ENCODE data around the gene PTPRN2.

PTPRN2 gene

GRCh38 chr7:157853076-157853788, 734.4 kb downstream of the PTPRN2 start:
- TF ChIP-seq GATA3 (IDR thresholded peaks at IDR 0.05; ENCODE audit: low read depth, low read length) (no peak), GATA2 (IDR thresholded peaks at IDR 0.05; ENCODE audit: low read depth, low read length) (no peak)

GRCh38 chr7:157851501-157852067, 736.0 kb downstream of the PTPRN2 start:
- TF ChIP-seq GATA2 (IDR thresholded peaks at IDR 0.05; ENCODE audit: low read depth, low read length) (no peak), GATA3 (IDR thresholded peaks at IDR 0.05; ENCODE audit: low read depth, low read length) (no peak)

DNA sequence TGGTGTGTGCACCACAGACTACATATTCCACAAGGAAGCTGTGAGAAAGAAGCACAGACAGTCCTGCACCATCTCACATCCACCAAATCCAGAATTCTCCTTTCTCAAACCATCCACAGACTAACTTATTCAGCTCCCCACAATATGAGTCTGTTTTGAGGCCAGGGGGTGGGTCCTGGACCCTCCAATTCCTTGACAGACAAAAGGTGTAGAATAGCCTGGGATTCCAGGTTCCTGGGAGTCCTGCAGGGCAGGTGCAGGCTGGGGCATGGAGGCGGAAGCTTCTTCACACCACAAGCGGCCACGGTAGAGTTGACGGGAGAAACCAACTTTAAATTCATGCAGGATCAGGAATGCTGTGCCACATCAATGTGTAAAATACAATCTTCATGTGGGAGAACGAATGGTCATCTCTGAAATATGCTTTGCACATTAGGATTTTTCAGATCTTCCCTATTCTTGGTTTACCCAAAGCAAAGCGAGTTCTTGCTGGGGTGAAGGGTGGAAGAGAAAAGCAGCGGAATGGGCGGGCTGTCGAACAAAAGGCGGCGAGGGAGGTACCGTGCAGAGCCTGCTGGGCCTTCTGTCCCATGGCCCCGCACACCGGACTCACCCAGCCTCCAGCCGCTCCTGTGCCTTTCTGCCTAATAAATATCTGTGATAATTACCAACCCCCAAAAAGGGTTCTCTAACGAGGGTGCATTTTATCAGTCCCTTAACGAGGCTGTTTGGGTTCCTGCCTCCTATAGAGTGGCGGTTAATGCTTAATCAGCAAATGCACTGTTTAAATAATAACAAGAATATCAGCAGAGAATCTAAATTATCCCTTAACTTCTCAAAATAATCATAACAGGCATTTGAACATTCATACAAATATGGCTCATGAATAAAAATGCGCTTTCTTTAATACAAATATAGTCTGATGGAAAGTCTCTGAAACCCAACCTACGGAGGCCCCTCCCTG, 736.9 kb downstream of the PTPRN2 start:
- TF ChIP-seq GATA2 (IDR thresholded peaks at IDR 0.05; ENCODE audit: low read depth, low read length), result no peak
- no peak for TF ChIP-seq GATA3 (IDR thresholded peaks at IDR 0.05; ENCODE audit: low read depth, low read length)

DNA sequence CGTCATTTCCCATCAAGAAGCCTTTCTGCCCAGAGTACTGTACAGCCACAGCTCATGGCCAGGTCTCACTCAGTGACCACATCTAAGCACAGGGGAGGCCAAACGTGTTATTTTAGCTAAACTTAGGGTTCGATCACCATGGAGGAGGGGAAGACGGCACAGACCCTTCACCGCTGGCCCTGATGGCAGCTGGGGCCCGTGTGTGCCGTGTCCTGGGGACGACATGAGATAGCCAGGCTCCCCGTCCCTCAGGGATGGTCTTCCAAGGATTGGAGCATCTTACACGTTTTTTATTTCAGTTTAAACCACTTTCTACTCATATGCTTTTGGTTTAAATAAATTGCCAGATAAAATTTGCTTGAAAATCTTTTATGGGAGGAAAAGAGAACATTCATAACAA, 737.9 kb downstream of the PTPRN2 start:
- no peak for TF ChIP-seq GATA3 (IDR thresholded peaks at IDR 0.05; ENCODE audit: low read depth, low read length)
- no peak for TF ChIP-seq GATA2 (IDR thresholded peaks at IDR 0.05; ENCODE audit: low read depth, low read length)

DNA sequence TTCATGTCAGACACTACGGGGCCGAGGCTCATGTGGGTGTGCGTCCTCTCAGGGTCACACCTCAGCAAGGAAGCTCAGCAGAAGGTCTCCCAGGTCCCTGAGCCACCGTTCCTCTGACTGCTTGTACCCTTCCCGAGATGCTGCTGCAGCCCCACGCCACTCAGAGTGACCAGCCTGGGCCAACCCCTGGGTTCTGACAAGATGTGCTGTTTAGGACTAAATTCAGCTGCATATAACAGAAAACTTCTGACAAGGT, 738.4 kb downstream of the PTPRN2 start:
- TF ChIP-seq GATA3 (IDR thresholded peaks at IDR 0.05; ENCODE audit: low read depth, low read length) (no peak), GATA2 (IDR thresholded peaks at IDR 0.05; ENCODE audit: low read depth, low read length) (no peak)

- TF ChIP-seq GATA2 (IDR thresholded peaks at IDR 0.05; ENCODE audit: low read depth, low read length), result no peak
- no peak for TF ChIP-seq GATA3 (IDR thresholded peaks at IDR 0.05; ENCODE audit: low read depth, low read length)
These were observed 738.9 kb downstream of the PTPRN2 start for GRCh38 chr7:157848508-157849340.

DNA sequence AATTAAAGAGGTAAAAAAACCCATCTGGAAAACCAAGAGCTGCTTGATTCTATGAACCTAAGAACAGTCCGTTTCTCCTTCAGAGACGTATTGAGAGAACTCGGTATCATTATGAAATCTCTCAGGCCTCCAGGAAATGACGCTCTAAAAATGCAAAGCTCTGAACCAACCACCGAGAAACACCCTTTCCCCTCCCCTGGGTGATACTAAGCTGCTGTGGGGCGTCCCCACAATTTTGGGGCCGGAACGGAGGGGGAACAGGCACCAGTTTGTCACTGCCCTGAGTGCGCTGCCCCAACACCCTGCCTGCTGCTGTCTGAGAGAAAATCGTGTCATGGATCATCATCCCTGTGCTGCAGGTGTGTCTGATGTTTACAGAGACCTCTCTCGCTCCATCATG, 741.4 kb downstream of the PTPRN2 start:
- TF ChIP-seq GATA2 (IDR thresholded peaks at IDR 0.05; ENCODE audit: low read depth, low read length) (no peak), GATA3 (IDR thresholded peaks at IDR 0.05; ENCODE audit: low read depth, low read length) (no peak)

DNA sequence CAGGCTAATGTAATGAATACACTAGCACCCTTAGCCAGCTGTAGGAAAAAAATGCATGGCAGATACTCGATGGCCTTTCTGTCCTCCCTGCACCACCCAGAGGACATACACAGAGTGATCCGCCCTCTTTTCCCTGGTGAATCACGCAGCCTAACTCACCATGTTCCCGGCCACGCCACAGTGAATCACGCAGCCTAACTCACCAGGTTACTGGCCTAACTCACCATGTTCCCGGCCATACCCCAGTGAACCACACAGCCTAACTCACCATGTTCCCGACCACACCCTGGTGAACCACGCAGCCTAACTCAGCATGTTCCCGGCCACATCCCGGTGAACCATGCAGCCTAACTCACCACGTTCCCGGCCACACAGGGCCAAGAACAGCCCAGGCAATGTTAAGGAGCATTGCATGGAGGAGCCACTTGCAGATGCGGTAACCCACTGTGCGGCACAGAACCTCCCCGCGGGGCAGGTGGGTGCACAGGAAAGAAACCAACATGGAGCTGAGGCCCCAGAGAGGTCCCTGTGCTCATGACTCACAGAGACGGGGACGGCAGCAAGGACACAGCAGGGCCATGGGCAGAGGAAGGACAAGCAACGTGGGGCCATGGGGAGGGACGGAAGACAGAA, 742.3 kb downstream of the PTPRN2 start:
- TF ChIP-seq GATA2 (IDR thresholded peaks at IDR 0.05; ENCODE audit: low read depth, low read length) (no peak), GATA3 (IDR thresholded peaks at IDR 0.05; ENCODE audit: low read depth, low read length) (no peak)

- TF ChIP-seq GATA3 (IDR thresholded peaks at IDR 0.05; ENCODE audit: low read depth, low read length), result no peak
- TF ChIP-seq GATA2 (IDR thresholded peaks at IDR 0.05; ENCODE audit: low read depth, low read length), result no peak
These were observed 743.0 kb downstream of the PTPRN2 start for GRCh38 chr7:157844611-157845010.

DNA sequence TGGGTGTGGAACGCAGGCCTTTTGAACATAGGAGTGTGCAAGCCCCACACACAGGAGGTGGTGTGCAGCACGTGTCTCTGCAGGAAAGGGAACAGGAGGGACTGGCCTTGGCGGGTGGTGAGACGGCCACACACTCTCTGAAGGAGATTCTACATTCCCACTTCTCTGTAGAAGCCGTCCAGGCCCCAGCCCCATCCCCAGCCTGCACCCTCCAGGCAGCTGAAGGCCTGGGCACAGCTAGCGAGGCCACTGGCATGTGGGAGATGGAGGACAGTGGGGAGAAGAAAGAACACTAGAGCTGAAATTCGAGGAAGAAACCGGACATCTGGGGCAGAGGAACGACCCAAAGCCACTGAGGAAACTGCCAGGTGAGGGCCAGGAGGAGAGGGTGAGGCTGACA, 743.5 kb downstream of the PTPRN2 start:
- TF ChIP-seq GATA2 (IDR thresholded peaks at IDR 0.05; ENCODE audit: low read depth, low read length) (no peak), GATA3 (IDR thresholded peaks at IDR 0.05; ENCODE audit: low read depth, low read length) (no peak)

DNA sequence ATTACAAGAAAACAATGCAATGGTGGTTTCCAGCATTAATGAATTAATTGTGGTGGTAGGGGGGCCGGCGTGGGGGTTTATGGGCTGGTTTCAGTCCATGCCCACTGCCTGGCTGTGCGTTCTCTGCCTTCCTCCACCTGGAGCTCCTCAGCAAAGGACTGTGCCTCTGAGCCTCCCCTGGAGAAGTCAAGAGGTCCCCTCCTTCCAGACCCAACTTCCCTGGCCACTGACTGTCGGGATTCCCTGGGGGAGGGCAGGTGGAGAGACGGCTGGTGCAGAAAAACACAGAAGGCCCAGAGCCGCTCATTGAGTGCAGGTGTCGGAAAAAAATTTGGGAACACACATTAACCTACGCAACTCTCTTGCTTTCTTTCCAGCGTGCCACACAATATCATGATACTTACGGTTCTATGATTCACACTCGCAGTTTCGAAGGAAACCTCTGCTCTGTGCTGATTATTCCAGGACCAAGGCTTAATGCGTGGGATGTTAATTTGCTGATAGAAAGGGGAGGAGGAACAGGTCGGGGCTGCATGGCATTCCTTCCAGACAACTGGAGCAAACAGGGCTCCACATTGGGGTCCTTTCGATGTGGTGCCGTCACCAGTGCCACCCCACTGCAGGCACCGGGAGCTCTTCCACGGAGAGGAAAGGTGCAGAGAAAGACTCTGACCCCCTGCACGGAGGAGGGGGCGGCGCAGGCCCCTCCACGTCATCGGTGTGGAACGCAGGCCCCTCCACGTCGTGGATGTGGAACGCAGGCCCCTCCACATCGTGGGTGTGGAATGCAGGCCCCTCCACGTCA, 744.1 kb downstream of the PTPRN2 start:
- no peak for TF ChIP-seq GATA2 (IDR thresholded peaks at IDR 0.05; ENCODE audit: low read depth, low read length)
- no peak for TF ChIP-seq GATA3 (IDR thresholded peaks at IDR 0.05; ENCODE audit: low read depth, low read length)

DNA sequence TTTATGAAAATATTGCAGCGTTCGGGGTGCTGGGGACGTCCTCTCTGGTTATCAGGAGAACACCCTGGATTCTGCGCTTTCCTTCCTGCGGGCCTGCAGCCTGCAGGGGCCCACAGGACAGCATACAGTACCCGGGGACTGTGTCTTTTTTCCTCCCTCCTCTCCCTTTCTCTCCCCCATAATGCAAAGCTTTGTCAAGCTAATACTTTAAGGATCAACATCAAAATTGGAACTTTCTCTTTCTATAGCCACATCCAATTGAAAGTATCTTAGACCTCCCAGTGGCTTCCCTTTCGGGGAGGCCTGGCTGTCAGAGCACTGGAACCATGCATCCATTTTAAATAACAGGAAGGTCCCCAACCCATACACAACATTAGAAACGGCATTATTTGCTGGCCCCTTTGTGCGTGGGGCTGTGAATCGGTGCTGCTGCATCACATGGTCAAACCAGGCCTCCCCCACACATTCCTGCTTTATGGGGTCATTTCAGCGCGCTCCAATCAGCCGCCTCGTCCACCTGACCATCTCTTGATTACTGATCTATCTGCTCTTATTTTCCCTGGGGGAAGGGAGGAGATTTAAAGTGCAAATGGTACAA, 745.8 kb downstream of the PTPRN2 start:
- TF ChIP-seq GATA3 (IDR thresholded peaks at IDR 0.05; ENCODE audit: low read depth, low read length), result no peak
- no peak for TF ChIP-seq GATA2 (IDR thresholded peaks at IDR 0.05; ENCODE audit: low read depth, low read length)

Data from SH-SY5Y (cell line).